ENCODE data around the gene TCOF1.

- no peak for TF ChIP-seq CTCF (IDR thresholded peaks at IDR 0.05)
- no peak for TF ChIP-seq POLR2A (IDR thresholded peaks at IDR 0.05)
Observed at GRCh38 chr5:150397146-150397781, 39.8 kb downstream of the TCOF1 start.
